Cardiac muscle cell (in vitro differentiated cells and primary cell): ENCODE measurements around the gene GRXCR1. TPM values are rescaled to one million over a fixed set of nuclear protein-coding genes. Genes with fewer than 3 reads are reported as not detected.

Experiments used
- DNase-seq, 2 donors: peaks; one replicate each; pipeline versions ENCODE4 v3.0.0 to v3.0.0-alpha.2; 2010 to 2017; ENCODE audit warnings: low read depth in 1 of 2, low spot score in 1 of 2
- H3K27ac ChIP-seq: fragments of 200-600 bp; sonication (generic); 2 replicates; pipeline ENCODE4 v1.5.1; 2016
- H3K27me3 ChIP-seq: fragments of 200-600 bp; sonication (generic); 2 replicates; pipeline ENCODE4 v1.6.0; 2016; ENCODE audit warnings: control low read depth
- H3K36me3 ChIP-seq: fragments of 200-600 bp; sonication (generic); 2 replicates; pipeline ENCODE4 v1.5.1; 2016; ENCODE audit warnings: control low read depth
- H3K4me1 ChIP-seq: fragments of 200-600 bp; sonication (generic); 2 replicates; pipeline ENCODE4 v1.8.1; 2017; ENCODE audit warnings: low read depth, mild to moderate bottlenecking, mixed run types
- H3K4me3 ChIP-seq: fragments of 200-600 bp; sonication (generic); 2 replicates; pipeline ENCODE4 v1.5.1; 2016; ENCODE audit warnings: mild to moderate bottlenecking
- H3K9me3 ChIP-seq: fragments of 200-600 bp; sonication (generic); 2 replicates; pipeline ENCODE4 v1.5.1; 2017; ENCODE audit warnings: low read depth, mild to moderate bottlenecking, control low read depth
- CTCF ChIP-seq: IDR thresholded peaks from 2 replicates; pipeline ENCODE4 v1.5.1; 2012; ENCODE audit warnings: low read depth, mild to moderate bottlenecking, low read length
- polyA plus RNA-seq: library from polyadenylated mRNA; unstranded; fragments of >200 nt; fragmentation: Nextera tagmentation; extraction: Ambion mirVana; gene quantifications from 2 replicates; pipeline ENCODE4 v1.2.1, GENCODE V29; 2016
- total RNA-seq: library from RNA; depleted of rRNA; stranded (reverse); fragments of >200 nt; gene quantifications from 2 replicates; pipeline ENCODE4 v1.2.3, GENCODE V29; 2016

The GRXCR1 gene
- total and polyA plus RNA-seq, 2 experiments from 2014 or later: not detected

GRCh38 chr4:42923431-42923830 lies 30.9 kb downstream of the GRXCR1 start:
- no peaks in the 10 kb centered on the region for H3K9me3 ChIP-seq
- no peak for TF ChIP-seq CTCF
- no peak for DNase-seq
- no peak overlapping the region for H3K4me3 ChIP-seq
- no peaks in the 10 kb centered on the region for H3K4me1 ChIP-seq
- H3K36me3 ChIP-seq: no peaks in the 10 kb centered on the region
- H3K27ac ChIP-seq: no peak overlapping the region
- H3K27me3 ChIP-seq: no peaks in the 10 kb centered on the region

GRCh38 chr4:42925921-42926320 lies 33.4 kb downstream of the GRXCR1 start:
- Histone ChIP-seq H3K9me3 (no peaks in the 10 kb centered on the region), H3K4me3 (no peak overlapping the region), H3K36me3 (no peaks in the 10 kb centered on the region), H3K27ac (no peak overlapping the region), H3K27me3 (no peaks in the 10 kb centered on the region), H3K4me1 (no peaks in the 10 kb centered on the region)
- no peak for TF ChIP-seq CTCF
- DNase-seq: no peak

- no peak for TF ChIP-seq CTCF
- no peak for DNase-seq
- Histone ChIP-seq H3K27ac (no peak overlapping the region), H3K4me1 (no peaks in the 10 kb centered on the region), H3K4me3 (no peak overlapping the region), H3K27me3 (no peaks in the 10 kb centered on the region), H3K9me3 (no peaks in the 10 kb centered on the region), H3K36me3 (no peaks in the 10 kb centered on the region)
These were observed 35.4 kb downstream of the GRXCR1 start for GRCh38 chr4:42927946-42928345.

GRCh38 chr4:42928582-42928981 lies 36.1 kb downstream of the GRXCR1 start:
- H3K4me1 ChIP-seq: no peaks in the 10 kb centered on the region
- no peaks in the 10 kb centered on the region for H3K9me3 ChIP-seq
- no peaks in the 10 kb centered on the region for H3K27me3 ChIP-seq
- H3K36me3 ChIP-seq: no peaks in the 10 kb centered on the region
- no peak overlapping the region for H3K4me3 ChIP-seq
- no peak for TF ChIP-seq CTCF
- DNase-seq: no peak
- H3K27ac ChIP-seq: no peak overlapping the region

- H3K36me3 ChIP-seq: no peaks in the 10 kb centered on the region
- no peak for TF ChIP-seq CTCF
- H3K27me3 ChIP-seq: no peaks in the 10 kb centered on the region
- H3K4me1 ChIP-seq: no peaks in the 10 kb centered on the region
- DNase-seq: no peak
- H3K27ac ChIP-seq: no peak overlapping the region
- no peaks in the 10 kb centered on the region for H3K9me3 ChIP-seq
- H3K4me3 ChIP-seq: no peak overlapping the region
These were observed 49.7 kb downstream of the GRXCR1 start for GRCh38 chr4:42942216-42942615.

GRCh38 chr4:42945874-42946273 lies 53.4 kb downstream of the GRXCR1 start:
- no peak overlapping the region for H3K4me3 ChIP-seq
- no peak overlapping the region for H3K27ac ChIP-seq
- no peaks in the 10 kb centered on the region for H3K4me1 ChIP-seq
- TF ChIP-seq CTCF: no peak
- no peaks in the 10 kb centered on the region for H3K27me3 ChIP-seq
- H3K9me3 ChIP-seq: no peaks in the 10 kb centered on the region
- no peak for DNase-seq
- no peaks in the 10 kb centered on the region for H3K36me3 ChIP-seq
